HG03175 (cell line): ENCODE results near the gene ZNF684.
"Not testable (repeated sequence)": the region's sequence is repeated elsewhere in the genome, so short reads cannot be mapped to it uniquely, and the experiment has no call there.

Experiments used
- ATAC-seq: cut with Tn5 transposase; IDR thresholded peaks from one replicate; pipeline ENCODE4 v1.9.1; 2021; ENCODE audit warnings: mild to moderate bottlenecking, moderate library complexity; ENCODE audit not compliant: unreplicated experiment

Gene ZNF684

DNA sequence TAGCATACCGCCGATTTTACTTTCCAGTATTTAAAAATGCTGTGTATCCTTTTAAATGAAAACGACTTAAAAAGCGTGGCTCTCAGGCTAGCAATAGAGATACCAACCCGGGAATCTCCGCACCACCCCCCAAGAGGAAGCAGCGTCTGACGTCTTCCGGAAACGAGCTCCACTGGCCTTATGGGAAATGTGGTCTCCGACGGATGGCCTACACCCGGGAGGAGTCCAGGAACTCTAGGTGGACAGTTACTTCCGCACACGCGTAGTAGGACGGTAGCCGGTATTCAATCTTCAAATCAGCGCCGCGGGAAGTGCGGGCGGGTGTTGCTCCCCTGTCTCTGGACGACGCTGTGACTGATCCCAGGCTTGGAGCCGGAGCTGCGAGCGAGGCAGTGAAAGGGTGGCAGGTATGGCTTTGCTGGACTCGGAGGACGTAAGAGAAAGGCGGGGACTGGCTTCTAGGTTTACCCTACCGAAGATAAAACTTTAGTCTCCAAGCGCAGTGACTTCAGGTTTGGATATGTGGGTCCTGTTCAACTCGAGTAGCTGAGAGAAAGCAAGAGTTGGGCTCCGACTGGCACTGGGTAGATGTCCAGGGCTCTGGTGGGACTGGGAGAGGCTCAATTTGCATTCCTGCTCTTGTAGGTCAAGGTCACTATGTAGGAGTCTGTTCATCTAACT is at the start of gene ZNF684:
ZNF684 (plus strand) TSS at position 257 of the 681 bp plus-strand sequence. CDS start 1,530 bp downstream, outside the sequence.
- peak; percentile 92 for ATAC-seq

DNA sequence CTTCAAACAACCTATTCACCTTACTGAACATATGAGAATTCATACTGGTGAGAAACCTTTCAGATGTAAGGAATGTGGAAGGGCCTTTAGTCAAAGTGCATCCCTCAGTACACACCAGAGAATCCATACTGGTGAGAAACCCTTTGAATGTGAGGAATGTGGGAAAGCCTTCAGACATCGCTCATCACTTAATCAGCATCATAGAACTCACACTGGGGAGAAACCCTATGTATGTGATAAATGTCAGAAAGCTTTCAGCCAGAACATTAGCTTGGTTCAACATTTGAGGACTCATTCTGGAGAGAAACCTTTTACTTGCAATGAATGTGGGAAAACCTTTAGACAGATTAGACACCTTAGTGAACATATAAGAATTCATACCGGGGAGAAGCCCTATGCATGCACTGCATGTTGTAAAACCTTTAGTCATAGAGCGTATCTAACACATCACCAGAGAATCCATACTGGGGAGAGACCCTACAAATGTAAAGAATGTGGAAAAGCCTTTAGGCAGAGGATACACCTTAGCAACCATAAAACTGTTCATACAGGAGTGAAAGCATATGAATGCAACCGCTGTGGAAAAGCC is 36.0 kb upstream of the ZNF684 start:
- ATAC-seq = no peak

DNA sequence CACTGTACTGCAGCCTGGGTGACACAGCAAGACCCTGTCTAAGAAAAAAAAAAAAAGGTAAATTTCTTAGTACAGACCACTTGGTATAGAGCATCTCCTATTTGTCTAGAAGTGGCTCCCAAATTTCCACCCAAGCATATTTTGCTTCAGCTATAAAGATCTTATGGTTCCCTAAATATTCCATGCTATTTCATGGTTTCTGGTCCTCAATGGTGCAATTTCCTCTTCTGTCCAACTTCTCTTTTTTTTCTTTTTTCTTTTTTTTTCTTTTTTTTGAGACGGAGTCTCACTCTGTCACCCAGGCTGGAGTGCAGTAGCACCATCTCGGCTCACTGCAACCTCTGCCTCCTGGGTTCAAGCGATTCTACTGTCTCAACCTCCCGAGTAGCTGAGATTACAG is 28.8 kb upstream of the ZNF684 start:
- ATAC-seq = not testable (repeated sequence)

DNA sequence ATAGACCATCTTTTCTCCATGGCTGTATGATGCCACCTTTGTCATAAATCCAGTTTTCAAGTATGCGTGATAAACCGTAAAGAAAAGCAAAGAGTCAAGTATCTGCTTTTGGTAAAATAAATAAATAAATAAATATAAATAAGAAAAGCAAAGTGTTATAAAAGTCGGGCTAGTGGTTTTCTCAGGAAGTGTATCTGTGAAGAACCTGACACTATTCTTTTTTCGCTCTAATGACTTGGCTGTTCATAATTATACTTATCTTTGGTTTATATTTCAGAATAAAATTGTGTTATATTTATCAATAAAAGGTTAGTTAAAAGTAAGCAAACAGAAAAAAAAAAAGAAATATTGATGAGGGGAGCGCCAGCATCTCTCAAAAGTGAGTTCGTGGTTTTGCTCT is 23.5 kb upstream of the ZNF684 start:
- no peak for ATAC-seq

DNA sequence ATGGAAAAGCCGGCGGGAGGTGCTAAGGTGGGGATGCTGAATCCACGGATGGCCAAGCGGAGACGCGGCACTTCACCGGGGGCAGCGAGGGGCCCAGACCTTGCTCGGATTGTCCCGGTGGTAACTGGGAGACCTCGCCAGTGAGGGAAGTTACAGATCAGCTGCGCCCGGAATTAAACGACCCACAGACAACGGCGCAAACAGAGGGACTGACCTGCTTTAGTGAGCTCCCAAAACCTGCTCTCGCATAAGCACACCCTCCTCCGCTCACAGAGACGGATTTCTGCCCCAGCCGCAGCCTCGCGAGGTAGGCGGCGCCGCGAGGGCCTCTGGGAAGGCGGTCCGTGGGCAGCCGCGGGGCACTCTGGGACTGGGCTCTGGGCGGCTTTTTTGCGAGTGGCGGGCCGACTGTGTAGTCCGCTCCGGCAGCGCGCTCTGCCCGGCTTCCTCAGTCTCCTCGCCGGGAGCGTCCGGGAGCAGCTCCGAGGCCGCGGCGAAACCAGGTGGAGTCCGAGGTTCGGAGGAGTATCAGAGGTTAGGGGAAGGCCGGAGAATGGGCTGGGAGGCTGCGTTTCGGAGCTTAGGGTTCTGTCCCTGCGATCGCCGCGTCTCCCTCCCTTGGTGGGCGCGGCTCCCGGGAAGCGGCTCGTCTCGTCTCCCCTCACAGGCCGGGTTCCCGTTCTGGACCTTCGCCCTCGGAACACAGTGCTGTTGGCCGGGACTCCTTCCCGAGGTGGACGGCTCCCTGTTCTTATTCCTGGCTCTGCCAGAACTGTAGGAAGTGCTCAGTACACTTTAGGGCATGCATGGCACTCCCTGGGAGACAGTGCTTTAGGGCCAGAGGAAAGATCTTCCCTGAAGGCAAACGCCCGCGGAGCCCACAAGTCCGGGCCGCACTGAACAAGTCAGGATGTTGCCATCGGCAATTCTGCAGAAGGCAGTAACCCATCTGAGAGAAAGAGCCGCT is 22.8 kb upstream of the ZNF684 start, which contains the start of gene EXO5:
EXO5 (plus strand) TSS at position 393 of the 967 bp plus-strand sequence. CDS start 5,778 bp downstream, outside the sequence.
- peak; percentile 87 for ATAC-seq

DNA sequence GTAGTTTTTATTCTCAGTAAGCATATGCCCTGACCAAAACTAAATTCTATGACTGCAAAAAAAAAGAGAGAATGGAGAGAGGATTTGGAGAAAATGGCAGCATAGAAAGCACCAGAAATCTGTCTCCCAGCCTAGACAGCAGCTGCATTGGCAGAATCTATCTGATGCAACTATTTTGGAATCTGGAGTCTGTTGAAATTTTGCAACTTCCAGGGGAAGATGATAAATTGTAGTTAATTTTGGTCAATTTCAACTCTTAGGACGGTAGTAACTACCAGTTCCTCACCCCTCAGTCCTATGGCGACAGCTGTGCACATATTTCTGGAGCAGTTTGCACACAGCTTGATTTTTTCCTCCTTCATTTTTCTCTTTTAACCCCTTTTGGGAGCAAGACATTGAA is 11.9 kb upstream of the ZNF684 start:
- no peak for ATAC-seq

DNA sequence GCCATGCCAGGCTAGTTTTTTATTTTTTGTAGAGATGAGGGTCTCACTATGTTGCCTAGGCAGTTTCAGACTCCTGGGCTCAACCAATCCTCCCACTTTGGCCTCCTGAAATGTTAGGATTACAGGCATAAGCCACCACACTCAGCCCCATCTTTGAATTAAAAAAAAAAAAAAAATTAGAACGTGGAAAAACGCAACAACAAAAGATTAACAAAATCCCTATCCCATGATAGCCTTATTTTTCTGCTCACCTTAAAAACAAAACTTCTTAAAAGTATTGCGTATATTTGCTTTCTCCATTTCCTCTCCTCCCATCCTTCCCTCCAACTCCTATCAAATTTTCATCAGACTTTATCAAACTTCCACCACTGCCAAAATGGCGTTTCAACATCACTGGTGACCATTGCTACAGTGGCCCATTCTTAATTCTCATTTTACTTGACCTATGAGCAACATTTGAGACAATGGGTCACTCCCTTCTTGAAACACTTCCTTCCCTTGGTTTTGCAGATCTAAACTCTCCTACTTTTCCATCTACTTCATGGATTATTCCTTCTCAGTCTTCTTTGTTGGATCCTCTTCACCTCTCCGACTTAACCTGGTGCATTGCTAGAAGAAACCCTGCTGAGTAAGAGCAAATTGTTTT is 579 bp upstream of the ZNF684 start:
- ATAC-seq = peak; percentile 7

DNA sequence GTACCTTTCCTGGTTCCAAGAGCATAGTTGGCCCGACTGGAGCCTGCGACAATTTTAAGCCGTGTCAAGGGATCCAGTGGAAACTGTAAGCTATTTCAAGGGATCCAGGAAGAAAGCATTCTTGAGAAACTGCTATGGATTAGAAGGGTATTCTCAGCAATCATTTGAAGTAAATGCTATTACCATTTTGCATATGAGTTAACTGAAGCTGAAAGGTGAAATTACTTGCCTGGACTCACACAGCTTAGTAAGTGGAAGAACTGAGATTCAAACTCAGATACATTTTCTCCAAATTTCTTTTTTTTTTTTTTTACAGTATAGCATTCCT is 589 bp downstream of the ZNF684 start:
- ATAC-seq = no peak

DNA sequence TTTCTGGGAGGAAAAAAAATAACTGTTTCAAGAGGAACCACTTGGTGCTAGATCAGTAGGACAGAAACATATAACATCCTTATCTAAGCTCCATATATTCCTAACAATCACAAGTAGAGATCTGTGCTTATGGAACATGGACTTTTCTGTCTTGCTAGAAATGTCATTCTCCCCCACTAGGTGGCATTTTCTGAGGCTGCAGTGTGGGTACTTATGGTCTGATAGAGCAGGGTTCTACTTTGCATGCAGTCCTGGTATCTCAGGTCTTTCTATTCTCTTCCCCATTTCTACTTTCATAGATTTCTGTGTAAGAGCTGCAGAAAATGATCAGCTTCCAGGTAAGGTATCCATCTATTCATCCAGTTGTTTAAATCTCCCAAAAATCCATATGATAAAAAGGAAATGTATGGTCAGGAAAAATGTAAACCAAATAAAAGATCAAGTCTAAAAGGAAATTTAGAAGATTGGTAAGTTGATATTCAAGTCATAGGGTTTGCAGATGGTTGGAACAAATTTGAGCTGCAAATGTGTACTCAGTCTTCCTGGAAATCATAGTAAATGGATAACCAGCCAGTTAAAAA is 1.5 kb downstream of the ZNF684 start:
- ATAC-seq = no peak

DNA sequence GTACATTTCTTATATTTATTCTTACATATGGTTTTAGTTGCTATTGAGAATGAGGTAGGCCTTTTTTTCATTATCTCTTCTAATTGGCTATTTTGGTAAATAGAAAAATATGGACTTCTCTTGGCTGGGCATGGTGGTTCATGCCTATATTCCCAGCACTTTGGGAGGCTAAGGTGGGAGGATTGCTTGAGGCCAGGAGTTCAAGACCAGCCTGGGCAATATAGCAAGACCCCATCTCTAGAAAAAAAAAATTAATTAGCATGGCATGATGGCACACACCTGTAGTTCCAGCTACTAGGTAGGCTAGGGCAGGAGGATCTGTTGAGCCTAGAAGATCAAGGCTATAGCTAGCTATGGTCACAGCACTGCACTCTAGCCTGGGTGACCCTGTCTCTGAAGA is 3.2 kb downstream of the ZNF684 start:
- no peak for ATAC-seq

DNA sequence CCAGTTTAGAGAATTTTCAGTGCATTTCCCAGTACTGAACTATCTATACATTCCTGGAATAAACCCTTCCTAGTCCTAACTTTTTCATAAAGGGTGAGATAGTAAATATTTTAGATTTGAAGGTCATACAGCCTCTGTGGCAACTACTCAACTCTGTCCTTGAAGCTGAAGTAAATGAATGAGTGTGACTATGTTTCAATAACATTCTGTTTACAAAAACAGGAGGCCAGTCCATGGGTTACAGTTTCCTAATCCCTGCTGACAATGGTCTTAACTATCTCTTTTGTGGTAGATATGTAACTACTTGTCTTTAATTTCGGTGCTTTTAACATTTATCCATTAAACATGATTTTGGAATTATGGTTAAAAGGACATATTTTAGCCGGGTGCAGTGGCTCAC is 4.3 kb downstream of the ZNF684 start:
- no peak for ATAC-seq

DNA sequence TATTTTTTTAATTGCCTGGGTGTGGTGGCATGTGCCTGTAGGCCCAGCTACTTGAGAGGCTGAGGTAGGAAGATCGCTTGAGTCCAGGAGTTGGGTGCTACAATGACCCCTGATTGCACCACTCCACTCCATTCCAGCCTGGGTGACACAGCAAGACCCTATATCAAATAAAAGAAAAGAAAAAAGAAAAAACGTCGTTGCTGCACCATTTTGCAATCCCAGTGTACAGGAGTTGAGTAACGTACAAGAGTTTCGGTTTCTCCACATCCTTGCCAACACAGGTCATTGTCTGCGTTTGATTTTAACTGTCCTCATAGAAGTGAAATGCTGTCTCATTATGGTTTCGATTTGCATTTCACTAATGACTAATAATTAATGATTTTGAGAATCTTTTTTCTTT is 7.9 kb downstream of the ZNF684 start:
- ATAC-seq = no peak

DNA sequence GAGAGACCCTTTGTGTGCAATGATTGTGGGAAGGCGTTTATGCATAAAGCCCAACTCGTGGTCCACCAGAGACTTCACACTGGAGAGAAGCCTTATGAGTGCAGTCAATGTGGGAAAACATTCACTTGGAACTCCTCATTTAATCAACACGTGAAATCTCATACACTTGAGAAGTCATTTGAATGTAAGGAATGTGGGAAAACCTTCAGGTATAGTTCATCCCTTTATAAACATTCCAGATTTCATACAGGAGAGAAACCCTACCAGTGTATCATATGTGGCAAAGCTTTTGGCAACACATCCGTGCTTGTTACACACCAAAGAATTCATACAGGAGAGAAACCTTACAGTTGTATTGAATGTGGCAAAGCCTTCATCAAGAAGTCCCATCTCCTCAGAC is 15.5 kb downstream of the ZNF684 start:
- no peak for ATAC-seq

DNA sequence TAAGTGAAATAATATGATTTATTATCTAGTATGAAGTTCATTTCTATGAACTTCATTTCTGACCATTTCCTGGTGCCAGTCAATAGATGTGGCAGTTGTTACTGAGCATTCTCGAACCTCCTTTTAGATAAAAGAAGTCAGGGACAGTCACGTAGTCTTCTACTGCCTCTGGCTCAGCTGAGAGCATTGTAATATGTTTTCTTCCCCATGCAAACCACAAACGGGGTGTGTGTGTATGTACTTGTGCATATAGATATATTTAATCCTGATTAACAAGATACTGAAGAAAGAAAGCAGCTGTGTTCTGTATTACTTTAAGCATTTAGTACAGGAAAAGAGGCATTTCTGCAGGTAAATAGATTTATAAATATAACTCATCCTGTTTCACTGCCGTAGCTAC is 21.6 kb downstream of the ZNF684 start:
- ATAC-seq = no peak

DNA sequence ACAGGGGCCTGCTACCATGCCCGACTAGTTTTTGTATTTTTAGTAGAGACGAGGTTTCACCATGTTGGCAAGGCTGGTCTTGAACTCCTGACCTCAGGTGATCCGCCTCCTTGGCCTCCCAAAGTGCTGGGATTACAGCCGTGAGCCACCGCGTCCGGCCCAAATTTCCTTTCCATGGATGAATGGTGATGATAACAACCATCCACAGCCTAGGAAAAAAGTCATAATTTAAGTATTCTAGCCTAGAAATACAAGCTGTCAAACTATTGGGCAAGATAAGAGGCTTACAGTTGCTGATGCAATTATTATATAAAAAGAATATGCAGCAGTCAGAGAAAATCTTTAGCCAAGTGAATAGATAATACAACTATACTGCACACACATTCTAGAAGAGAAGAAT is 23.4 kb downstream of the ZNF684 start:
- not testable (repeated sequence) for ATAC-seq

DNA sequence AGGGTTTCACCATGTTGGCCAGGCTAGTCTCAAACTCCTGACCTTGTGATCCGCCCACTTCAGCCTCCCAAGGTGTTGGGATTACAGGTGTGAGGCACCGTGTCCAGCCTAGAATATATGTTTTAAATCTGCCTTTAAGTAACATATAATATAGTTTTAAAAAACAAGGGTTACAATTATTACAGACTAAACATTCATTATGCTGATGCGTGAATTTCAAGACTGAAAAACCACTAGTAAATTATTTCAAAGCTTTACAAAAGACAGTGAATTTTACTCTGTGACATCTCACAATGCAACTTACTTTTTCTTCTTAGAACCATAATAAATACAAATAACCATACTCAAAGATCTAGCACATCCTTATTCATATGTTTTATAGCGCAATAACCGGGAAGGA is 24.7 kb downstream of the ZNF684 start:
- no peak for ATAC-seq

DNA sequence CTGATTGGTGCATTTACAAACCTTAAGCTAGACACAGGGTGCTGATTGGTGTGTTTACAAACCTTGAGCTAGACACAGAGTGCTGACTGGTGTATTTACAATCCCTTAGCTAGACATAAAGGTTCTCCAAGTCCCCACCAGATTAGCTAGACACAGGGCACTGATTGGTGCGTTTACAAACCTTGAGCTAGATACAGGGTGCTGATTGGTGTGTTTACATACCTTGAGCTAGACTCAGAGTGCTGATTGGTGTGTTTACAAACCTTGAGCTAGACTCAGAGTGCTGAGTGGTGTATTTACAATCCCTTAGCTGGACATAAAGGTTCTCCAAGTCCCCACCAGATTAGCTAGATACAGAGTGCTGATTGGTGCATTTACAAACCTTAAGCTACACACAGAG is 26.8 kb downstream of the ZNF684 start:
- ATAC-seq = not testable (repeated sequence)

DNA sequence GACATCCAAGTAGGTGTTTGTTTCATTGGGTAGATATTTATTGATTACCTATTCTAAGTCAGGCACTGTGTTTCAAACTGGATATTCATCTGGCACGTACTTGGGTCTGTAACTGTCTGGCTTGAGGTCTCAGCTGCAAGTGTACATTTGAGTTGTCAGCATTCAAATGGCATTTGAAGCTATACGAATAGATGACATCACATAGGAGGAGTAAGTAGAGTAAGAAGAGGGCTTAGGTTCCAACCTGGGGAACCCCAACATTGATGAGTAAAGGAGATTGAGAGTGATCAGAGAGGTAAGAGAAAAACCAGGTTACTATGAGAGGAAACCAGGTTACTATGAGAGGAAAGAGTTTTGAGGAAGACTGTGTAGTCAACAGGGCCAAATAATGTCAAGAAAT is 30.7 kb downstream of the ZNF684 start:
- ATAC-seq = no peak

DNA sequence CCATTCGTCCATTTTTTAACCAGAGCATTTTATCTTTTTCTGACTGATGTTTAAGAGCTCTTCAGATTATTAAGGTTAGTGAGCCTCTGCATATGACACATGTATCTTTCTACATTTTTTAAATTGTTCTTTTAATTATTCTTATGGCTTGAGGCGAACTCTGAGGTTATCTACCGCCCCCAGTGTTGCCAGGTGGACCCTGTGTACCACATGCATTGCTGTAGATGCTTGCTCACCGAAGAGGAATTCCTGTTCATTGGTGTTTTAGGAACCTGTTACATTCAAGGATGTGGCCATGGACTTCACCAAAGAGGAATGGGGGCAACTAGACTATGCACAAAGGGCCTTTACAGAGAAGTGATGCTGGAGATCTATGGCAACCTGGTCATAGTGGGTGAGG is 31.8 kb downstream of the ZNF684 start:
- ATAC-seq = no peak

DNA sequence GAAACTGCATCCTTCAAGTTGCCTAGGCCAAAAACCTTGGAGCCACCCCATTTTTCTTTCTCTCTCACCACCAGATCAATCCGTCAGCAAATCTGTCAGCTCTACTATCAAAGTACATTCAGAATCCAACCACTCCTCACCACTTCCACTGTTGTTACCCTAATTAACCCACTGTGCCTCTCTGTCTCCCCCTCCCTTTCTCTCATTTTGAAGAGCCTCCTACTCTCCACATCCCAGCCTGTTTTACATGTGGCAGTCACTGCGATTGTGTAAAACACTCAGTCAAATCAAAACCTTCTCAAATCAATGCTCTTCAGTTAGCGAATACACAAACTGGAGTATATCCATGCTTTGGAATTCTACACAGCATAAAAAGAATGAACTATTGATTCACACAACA is 33.1 kb downstream of the ZNF684 start:
- no peak for ATAC-seq

DNA sequence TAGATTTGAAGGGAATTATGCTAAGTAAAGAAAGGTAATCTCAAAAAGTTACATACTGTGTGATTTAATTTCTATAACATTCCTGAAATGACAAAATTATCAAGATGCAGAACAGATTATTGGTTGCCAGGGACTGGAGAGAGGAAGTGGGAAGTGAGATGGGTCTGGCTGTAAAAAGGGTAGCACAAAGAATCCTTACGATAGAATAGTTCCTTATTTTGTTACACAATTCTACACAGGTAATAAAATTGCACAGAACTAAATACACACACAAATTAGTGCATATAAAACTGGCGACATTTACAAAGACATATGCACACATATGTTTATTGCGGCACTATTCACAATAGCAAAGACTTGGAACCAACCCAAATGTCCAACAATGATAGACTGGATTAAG is 33.5 kb downstream of the ZNF684 start:
- ATAC-seq = no peak
